ENCODE results near the gene CRHR1.

The CRHR1 gene

DNA sequence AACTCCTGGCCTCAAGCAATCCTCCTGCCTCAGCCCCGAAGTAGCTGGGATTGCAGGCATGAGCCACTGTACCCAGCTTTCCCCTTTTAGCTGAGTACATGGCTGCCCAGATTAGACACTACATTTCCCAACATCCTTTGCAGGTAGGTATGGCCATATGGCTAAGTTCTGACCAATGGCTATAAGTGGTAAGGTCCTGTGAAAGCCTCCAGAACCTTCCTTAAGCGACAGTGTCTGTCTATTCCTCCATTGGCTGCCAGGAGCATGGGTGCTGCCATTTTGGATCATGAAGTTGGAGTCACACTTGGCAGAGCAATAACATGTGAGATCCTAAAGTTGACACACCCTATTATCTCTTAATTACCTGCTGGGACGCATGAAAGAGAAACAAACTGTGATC is 24.4 kb upstream of the CRHR1 start:
- DNase-seq: no peak

DNA sequence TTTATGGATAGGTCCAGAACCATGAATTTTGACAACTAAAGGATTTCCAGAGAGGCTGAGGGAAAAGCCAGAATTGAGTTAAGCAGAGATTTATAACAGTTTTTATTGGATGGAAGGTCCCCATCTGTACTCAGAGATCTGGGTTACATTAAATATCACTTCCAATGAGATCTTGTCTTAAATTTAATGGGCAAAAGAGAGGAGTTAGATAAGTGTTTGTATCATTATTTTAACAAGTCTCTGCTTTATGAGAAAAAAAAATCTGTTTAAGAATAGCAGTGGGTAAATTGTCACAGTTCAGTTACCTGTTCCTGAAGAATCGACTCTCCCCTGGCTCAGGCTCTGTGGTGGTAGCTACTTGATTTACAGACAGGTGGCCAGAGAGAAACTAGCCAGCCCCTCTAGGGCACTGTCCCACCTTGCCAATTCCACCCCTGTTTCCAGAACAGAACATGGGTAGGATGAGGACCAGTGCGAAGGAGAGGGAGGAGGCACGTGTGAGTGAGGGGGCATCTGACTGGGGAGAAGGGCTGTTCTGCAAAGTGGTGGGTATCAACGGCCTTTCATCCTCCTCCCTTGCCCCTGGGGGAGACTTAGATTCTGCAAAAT is 22.1 kb upstream of the CRHR1 start:
- DNase-seq: no peak

DNA sequence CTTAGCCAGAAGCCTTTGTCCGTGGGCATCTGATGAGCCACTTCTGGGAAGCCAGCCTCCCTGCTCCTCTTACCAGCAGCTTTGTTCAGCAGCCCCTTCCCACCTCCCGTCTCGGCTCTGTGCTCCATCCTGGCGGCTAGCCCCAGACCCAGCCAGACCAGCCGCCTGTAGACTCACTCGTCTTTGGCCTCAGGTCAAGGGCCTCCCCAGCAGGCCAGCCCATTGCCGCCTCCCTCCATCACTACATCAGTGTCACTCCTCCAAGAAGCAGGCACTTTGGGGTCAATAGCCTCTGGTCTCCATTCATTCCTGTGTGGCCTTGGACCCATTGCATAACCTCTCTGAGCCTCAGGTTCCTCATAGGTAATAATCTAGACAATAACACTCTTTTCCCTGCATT is 20.9 kb upstream of the CRHR1 start:
- DNase-seq: no peak

DNA sequence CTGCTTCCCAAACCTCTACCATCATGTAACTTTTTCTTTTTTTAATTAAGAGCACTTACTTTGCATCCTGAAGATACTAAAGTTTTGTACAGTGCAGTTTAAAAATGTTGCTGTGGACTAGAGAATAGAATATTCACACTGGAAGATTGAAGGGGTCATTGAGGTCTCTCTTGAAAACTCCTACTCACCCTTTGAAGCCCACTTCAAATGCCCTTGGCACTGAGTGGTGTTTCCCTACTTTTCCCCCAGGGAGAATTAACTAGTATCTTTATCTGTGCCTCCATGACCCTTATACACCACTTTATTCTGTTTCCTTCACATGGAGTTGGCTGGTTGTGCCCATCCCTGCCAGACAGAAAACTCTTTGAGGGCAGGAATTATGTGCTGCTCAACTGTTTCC is 19.6 kb upstream of the CRHR1 start:
- no peak for DNase-seq

- DNase-seq: no peak
Observed at GRCh38 chr17:45768000-45768399, 16.1 kb upstream of the CRHR1 start.

DNA sequence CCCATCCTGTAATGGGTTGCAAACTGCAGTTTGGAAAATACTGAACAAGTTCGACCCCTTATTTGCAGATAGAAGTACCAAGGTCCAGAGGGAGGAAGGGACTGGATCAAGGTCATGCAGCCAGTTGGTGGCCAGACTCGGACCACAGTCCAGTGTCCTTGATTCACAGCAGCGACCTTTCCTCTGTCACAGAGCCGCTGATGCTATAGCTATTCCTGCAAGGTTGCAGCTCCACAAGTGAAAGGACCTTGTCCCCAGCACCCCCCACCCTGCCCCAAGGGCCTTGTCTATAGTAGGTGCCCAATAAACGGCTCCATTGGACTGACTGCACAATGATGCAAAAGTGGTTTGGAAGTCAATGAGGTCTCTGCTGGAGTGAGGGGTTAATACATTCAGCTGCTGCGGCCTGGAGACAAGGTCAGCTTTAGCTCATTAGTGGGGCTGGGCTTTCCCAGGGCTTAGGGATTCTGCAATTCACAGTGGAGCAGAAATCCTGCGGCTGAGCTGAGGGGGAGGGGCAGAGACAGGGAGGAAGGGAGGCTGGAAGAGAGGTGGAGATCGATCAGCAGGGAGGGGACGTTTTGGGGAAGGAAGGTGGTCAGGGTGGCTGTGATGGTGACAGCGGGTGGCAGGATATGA is 13.4 kb upstream of the CRHR1 start:
- no peak for DNase-seq

- no peak for DNase-seq
Observed at GRCh38 chr17:45771271-45771959, 12.7 kb upstream of the CRHR1 start.

GRCh38 chr17:45775148-45775547 is 9.0 kb upstream of the CRHR1 start:
- no peak for DNase-seq

DNA sequence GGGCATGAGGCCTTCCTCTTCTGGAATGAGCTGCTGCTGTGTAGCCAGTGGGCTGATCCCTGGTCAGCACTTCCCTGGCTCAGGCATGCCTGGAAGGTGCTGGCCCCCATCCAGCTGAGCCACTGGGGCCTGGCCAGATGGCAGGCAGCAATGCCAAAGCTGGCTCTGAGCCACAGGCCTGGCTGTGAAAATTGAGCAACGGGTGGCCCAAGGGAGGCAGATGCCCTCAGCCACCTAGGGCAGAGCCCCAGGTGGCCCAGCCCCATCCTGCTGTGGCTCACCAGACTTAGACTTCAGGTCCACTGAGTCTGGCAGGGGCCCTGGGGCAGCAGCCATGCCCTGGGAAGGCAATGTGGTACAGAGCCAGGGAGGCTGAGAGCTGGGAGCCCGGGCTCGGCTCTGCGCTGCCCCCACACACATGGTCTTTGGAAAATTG is 8.5 kb upstream of the CRHR1 start:
- DNase-seq: no peak

GRCh38 chr17:45776896-45777295 is 7.2 kb upstream of the CRHR1 start:
- DNase-seq: no peak

GRCh38 chr17:45777388-45777787 is 6.7 kb upstream of the CRHR1 start:
- DNase-seq: no peak

GRCh38 chr17:45780921-45781320 is 3.2 kb upstream of the CRHR1 start:
- no peak for DNase-seq

GRCh38 chr17:45782889-45783592 is 1.1 kb upstream of the CRHR1 start:
- DNase-seq: peak; percentile 89

DNA sequence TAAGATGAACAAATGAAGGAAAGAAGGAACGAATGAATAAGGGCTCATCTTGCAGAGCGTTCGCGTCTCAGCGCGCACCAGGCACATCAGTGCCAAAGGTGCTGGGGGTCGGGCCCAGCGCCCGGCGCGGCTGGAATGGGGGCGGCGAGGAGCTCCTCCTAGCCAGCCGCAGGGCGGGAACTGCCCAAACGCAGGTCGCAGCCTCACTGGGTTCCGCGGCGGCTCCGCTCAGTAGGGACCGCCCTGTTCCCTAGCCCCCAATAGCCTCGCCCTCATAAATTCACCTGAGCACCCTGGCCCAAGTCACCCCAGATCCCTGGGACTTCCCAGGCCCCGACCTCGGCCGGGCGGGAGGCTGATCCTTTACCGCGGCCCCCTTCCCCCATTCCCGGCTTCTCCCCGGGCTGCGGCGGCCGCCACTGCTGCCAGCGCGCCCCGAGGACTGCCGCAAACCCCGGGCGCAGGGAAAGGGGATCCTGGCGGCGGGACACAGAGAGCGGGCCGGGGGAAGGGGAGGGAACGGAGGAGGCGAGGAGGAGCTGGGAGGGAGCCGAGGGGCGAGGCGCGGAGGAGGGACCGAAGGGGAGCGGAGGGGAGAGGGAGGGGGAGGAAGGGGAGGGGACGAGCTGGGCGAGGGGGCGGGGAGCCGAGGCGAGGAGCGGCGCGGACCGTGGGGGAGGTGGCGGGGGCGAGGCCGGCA is 377 bp upstream of the CRHR1 start:
- peak; percentile 54 for DNase-seq

- DNase-seq: peak; percentile 71
Observed at GRCh38 chr17:45784741-45785479, 790 bp downstream of the CRHR1 start.

DNA sequence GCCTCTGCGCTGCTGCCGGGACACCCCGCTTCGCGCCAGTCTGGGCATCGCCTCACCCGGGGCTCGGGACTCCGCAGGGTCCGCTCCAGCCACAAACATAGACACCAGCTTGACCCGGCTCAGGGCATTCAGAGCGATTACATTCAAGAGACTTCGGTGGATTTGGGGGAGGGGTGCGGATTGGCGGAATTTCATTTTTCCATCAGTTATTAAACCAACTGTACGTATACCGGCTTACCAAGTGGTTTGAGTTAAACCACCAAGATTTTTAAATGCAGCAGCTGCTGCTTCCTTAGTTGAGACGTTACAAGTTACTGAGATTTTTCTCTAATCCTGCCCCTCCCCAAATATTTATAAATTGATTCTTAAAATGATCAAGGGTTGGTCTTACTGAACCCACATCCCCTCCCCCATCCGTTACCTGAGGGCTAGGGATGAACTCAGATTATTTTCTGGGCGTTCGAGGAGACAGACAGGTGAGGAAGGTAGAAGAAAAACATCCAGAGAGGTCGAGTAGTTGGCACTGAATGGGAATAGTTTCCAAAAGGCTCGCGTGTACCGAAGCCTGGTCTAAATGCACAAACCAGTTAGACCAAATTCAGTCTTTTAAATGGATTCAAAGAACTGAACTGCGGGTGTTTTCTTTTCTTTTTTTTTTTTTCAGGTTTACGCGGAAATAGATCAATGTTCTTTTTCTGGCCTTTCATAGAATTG is 1.5 kb downstream of the CRHR1 start:
- DNase-seq: no peak

- DNase-seq: no peak
Observed at GRCh38 chr17:45786349-45786748, 2.2 kb downstream of the CRHR1 start.

- DNase-seq: no peak
Observed at GRCh38 chr17:45787044-45787443, 2.9 kb downstream of the CRHR1 start.

DNA sequence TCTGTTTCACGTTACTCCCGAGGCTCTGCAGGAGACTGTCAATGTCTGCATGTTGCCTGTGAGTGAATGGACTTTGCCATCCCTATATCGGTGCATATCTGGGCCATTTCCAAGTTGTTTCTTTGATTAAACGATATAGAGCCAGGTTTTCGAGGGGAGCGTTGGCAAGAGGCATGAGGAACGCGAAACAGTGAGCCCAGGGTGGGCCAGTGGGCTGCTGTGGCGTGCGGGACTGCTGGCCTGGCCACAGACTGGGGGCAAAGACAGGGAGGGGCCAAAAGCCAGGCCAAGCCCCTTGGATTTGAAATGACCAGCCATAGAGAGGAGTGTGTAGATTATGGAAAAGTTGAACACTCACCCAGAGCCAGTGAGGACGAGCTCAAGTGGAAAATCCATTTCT is 3.5 kb downstream of the CRHR1 start:
- no peak for DNase-seq

- DNase-seq: no peak
Observed at GRCh38 chr17:45788057-45788456, 3.9 kb downstream of the CRHR1 start.

- no peak for DNase-seq
Observed at GRCh38 chr17:45789874-45790273, 5.8 kb downstream of the CRHR1 start.
